Measurements from ENCODE around the gene C16orf82. TPM values are rescaled to one million over a fixed set of nuclear protein-coding genes. Genes with fewer than 3 reads are reported as not detected.

Gene C16orf82
- total and polyA plus RNA-seq, 4 donors = not detected

Other genes with a start within 250 kb of the C16orf82 start
- 100 to 1,000 TPM in 1 of 2 donors, 1 to 10 TPM in 1; 4.6 to 198 TPM for gene KDM8, start 136.6 kb downstream of the C16orf82 start, total RNA-seq
- 10 to 100 TPM; 96.7 to 98.7 TPM for gene KDM8, start 136.6 kb downstream of the C16orf82 start, polyA plus RNA-seq
- 10 to 100 TPM; 16.5 to 16.6 TPM for gene NSMCE1, start 201.8 kb downstream of the C16orf82 start, total RNA-seq
- gene NSMCE1, start 201.8 kb downstream of the C16orf82 start, polyA plus RNA-seq = 10 to 100 TPM; 26.9 to 39.0 TPM
- 10 to 100 TPM; 18.0 to 61.9 TPM for gene IL4R, start 247.0 kb downstream of the C16orf82 start, total RNA-seq
- 10 to 100 TPM; 15.5 to 41.8 TPM for gene IL4R, start 247.0 kb downstream of the C16orf82 start, polyA plus RNA-seq